ENCODE results near the gene IL17RA. TPM values are rescaled to one million over a fixed set of nuclear protein-coding genes. Genes with fewer than 3 reads are reported as not detected.

IL17RA gene
- total RNA-seq, 4 donors from 2014 or later, result 17.8 to 24.6 (median 20.0) TPM

GRCh38 chr22:17130199-17130598 is 45.4 kb downstream of the IL17RA start:
- no peak for DNase-seq (ENCODE audit: low spot score in 2 of 2)
- Histone ChIP-seq H3K9me3 (no peaks in the 10 kb centered on the region), H3K27me3 (no peaks in the 10 kb centered on the region), H3K27ac (no peak overlapping the region), H3K4me3 (no peak overlapping the region), H3K36me3 (peaks cover 0 to 15% (median 0%) of the 10 kb centered on the region in 3 donors), H3K4me1 (no peaks in the 10 kb centered on the region)
- 77 to 87% methylated on average over 1 of the region's 1 CpG for WGBS, 2 donors
- TF ChIP-seq POLR2A (IDR thresholded peaks at IDR 0.05) (no peak), EP300 (IDR thresholded peaks at IDR 0.05) (no peak)
- TF ChIP-seq, protein P1, sequence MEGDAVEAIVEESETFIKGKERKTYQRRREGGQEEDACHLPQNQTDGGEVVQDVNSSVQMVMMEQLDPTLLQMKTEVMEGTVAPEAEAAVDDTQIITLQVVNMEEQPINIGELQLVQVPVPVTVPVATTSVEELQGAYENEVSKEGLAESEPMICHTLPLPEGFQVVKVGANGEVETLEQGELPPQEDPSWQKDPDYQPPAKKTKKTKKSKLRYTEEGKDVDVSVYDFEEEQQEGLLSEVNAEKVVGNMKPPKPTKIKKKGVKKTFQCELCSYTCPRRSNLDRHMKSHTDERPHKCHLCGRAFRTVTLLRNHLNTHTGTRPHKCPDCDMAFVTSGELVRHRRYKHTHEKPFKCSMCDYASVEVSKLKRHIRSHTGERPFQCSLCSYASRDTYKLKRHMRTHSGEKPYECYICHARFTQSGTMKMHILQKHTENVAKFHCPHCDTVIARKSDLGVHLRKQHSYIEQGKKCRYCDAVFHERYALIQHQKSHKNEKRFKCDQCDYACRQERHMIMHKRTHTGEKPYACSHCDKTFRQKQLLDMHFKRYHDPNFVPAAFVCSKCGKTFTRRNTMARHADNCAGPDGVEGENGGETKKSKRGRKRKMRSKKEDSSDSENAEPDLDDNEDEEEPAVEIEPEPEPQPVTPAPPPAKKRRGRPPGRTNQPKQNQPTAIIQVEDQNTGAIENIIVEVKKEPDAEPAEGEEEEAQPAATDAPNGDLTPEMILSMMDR (IDR thresholded peaks at IDR 0.05), result no peak

DNA sequence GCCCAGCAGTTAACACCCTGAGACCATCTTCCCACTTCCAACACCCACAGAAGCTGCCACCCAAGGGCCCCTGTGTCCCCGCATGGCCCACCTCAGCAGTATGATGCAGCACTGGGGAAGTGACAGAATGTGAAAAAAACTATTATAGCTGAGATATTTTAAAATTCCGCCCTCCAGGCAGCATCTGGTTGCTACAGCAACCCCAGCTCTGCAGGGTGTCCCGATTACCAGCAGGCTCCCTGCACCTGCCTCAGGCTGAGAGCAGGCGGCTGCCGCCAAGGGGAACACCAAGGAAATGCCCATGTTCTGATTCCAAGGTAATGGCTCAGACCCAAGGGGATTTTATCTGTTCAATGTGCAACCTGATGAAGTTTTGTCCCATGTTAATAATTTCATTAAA is 46.9 kb downstream of the IL17RA start:
- DNase-seq (ENCODE audit: low spot score in 2 of 2), result no peak
- Histone ChIP-seq H3K4me1 (no peaks in the 10 kb centered on the region), H3K27me3 (no peaks in the 10 kb centered on the region), H3K36me3 (peaks cover 0 to 22% (median 0%) of the 10 kb centered on the region in 3 donors), H3K4me3 (no peak overlapping the region), H3K27ac (no peak overlapping the region), H3K9me3 (no peaks in the 10 kb centered on the region)
- 44 to 55% methylated on average over 5 of the region's 5 CpGs for WGBS, 2 donors
- TF ChIP-seq POLR2A (IDR thresholded peaks at IDR 0.05) (no peak), EP300 (IDR thresholded peaks at IDR 0.05) (no peak)
- TF ChIP-seq, protein P1 (IDR thresholded peaks at IDR 0.05), result no peak

DNA sequence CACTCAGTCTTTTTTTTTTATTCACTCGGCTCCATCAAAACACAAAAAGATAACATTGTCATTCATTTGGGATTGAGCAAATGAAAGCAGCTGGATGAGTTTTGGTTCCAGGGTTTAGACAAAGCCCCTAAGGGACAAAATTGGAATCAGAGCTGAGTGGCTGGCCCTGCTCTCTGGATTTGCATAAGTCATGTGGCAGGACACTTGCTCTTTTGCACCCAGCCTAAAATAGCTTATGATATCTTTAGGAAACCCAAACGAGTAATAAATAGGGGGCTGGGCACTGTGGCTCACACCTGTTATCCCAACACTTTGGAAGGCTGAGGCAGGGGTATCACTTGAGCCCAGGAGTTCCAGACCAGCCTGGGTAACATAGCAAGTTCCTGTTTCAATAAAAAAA is 47.3 kb downstream of the IL17RA start:
- no peak overlapping the region for H3K27ac ChIP-seq
- no peaks in the 10 kb centered on the region for H3K9me3 ChIP-seq
- no peak overlapping the region for H3K4me3 ChIP-seq
- no peaks in the 10 kb centered on the region for H3K4me1 ChIP-seq
- no peak for DNase-seq (ENCODE audit: low spot score in 2 of 2)
- no peaks in the 10 kb centered on the region for H3K27me3 ChIP-seq
- WGBS, 2 donors, result 15 to 19% methylated on average over 2 of the region's 2 CpGs
- H3K36me3 ChIP-seq, result peaks cover 0 to 27% (median 0%) of the 10 kb centered on the region in 3 donors
- TF ChIP-seq, protein P1 (IDR thresholded peaks at IDR 0.05), result no peak
- TF ChIP-seq EP300 (IDR thresholded peaks at IDR 0.05), result no peak
- TF ChIP-seq POLR2A (IDR thresholded peaks at IDR 0.05), result no peak

DNA sequence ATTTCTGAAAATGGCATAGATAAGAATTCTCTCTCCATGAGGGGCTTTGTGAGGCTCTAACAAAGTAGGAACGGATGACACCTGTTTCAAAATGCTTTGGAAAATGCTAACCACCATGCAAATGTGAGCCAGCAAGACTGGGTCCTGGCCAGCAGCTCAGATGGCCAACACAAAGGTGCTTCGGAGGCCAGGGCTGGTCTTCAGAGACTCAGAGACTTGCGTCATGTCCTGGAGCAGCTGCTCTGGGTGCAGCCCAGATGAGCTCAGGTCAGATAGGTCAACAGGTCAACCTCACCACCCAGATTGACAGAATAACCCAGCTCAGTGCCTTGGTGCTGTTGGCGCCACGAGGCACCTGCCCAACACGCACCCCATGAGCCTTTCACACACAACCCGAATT is 48.3 kb downstream of the IL17RA start:
- H3K36me3 ChIP-seq, result peaks cover 0 to 37% (median 6%) of the 10 kb centered on the region in 3 donors
- 84 to 94% methylated on average over 6 to 7 of the region's 7 CpGs for WGBS, 2 donors
- TF ChIP-seq POLR2A (IDR thresholded peaks at IDR 0.05), result no peak
- TF ChIP-seq EP300 (IDR thresholded peaks at IDR 0.05), result no peak
- TF ChIP-seq, protein P1 (IDR thresholded peaks at IDR 0.05), result no peak
- no peaks in the 10 kb centered on the region for H3K9me3 ChIP-seq
- no peaks in the 10 kb centered on the region for H3K4me1 ChIP-seq
- no peak overlapping the region for H3K27ac ChIP-seq
- no peak overlapping the region for H3K4me3 ChIP-seq
- H3K27me3 ChIP-seq, result no peaks in the 10 kb centered on the region
- no peak for DNase-seq (ENCODE audit: low spot score in 2 of 2)

- Histone ChIP-seq H3K27me3 (no peaks in the 10 kb centered on the region), H3K9me3 (no peaks in the 10 kb centered on the region), H3K36me3 (peaks cover 0 to 58% (median 6%) of the 10 kb centered on the region in 3 donors), H3K4me3 (no peak overlapping the region), H3K4me1 (no peaks in the 10 kb centered on the region), H3K27ac (no peak overlapping the region)
- TF ChIP-seq, protein P1 (IDR thresholded peaks at IDR 0.05), result no peak
- no peak for TF ChIP-seq POLR2A (IDR thresholded peaks at IDR 0.05)
- TF ChIP-seq EP300 (IDR thresholded peaks at IDR 0.05), result no peak
- no peak for DNase-seq (ENCODE audit: low spot score in 2 of 2)
- 77 to 88% methylated on average over 15 of the region's 15 CpGs for WGBS, 2 donors
These were observed 50.5 kb downstream of the IL17RA start for GRCh38 chr22:17135153-17135760.

All from tibial nerve (tissue), 4 donors.